Activated CD4-positive, CD25-positive, alpha-beta regulatory T cell treated with anti-CD3 and anti-CD28 coated beads, Interleukin-2, amount 50 U/mL, for 24 hours (primary cell): Measurements from ENCODE around the gene SELENON.
A peak's percentile ranks its signal among the peaks of the same experiment; 100 is the strongest.

Source experiments
- ATAC-seq, 2 donors: fragments of 150-1000 bp; cut with Tn5 transposase; one replicate each; pipeline ENCODE4 v1.10.0; 2021; ENCODE audit warnings: mild to moderate bottlenecking in 1 of 2, moderate library complexity in 1 of 2

The SELENON gene

GRCh38 chr1:25793585-25794170 is 6.3 kb upstream of the SELENON start:
- ATAC-seq, result no peak

- no peak for ATAC-seq
These were observed 5.7 kb upstream of the SELENON start for GRCh38 chr1:25794325-25794724.

DNA sequence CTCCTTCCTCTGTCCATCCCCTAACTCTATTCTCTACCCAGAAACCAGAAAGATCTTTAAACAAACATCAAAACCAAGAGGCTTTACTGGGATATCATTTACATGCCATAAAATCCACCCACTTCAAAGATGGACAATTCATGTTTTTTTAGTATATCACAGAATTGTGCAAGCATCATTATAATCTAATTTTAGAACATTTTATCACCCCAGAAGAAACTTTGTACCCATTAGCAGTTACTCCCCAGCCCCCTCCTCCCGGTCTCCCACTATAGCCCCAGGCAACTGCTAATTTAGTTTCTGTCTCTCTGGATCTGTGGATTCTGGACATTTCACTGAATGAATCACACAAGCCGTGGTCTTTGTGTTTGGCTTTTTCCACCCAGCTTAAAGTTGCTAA is 4.8 kb upstream of the SELENON start:
- ATAC-seq, result no peak

GRCh38 chr1:25795946-25796810 is 3.8 kb upstream of the SELENON start:
- peak; percentile 63 to 70 for ATAC-seq

GRCh38 chr1:25796811-25797458 is 3.1 kb upstream of the SELENON start:
- peak; percentile 52 to 60 for ATAC-seq

DNA sequence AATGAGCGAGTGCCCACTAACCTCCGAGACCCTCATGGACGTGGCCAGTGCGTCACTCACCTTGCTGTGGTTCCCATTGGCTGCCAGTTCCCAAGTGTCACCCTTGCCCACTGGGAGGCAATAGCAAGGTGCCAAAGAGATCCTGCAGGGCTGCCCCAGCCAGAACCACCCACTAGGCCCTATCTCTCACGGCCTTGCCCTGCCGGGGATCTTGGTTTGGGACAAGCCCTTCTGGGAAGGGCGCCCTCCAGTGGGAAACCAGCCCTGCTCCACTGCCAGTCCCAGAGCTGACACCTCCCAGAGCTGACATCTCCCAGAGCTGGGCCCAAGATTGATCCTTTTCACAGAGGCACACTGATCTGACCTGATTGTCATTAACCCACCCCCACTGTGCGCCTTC is 2.1 kb upstream of the SELENON start:
- ATAC-seq, result no peak

DNA sequence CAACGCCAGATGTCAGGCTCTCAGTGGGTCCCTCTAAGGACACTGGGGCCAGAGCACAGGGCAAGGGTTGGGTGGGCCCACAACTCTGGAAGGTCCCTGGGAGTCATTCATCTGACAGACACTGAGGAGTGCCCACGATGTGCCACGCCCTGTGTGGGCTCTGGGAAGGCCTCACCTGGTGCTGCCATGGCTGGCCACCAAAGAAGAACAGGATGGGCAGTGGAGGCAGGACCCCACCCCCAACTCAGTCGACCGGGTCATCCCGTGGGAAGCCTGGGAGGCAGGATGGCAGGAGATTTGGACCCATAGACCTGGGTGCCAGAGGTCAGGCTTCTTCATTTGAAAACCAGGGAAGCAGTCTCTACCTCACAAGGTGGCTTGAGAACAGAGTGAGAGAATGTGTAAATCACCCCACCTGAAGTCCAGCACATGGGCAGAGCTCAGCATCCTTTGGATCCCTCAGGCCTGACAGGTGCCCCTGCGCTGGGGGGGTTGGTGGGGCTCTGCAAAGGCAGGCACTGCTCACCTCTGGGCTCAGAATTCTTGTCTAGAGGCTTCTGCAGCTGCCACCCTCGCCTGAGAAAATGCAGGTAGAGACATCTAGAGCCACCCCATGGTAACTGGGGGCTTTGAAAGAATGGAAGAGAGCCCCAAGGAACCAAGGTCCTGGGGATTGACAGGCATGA is 1.2 kb upstream of the SELENON start:
- no peak for ATAC-seq

DNA sequence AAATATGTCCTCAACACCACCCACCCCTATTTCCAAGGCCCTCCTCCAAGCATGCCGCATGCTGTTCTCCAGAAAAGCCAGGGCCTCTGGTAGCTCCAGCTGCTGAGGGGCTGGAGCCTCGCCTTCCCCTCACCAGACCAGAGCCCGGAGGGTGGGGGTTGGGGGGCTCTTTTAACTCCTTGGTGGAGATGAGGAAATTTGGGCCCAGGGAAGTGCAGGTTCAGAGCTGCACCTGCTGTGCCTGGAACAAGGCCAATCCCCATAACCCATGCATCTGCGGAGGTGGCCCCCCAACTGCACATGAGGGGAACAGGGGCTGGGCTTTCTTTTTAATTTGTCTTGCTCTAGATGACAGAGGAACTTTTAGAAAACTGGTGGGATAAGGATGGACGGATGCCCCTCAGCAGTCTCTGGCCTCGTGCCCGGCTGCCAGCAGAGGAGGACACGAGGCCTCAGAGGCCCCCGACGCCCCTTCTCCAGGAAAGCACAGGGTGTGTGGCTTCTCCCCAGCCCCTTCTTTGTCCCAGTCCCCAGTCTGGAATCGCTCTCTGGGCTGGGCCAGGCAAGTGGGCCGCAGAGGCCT is 550 bp upstream of the SELENON start:
- ATAC-seq, result no peak

DNA sequence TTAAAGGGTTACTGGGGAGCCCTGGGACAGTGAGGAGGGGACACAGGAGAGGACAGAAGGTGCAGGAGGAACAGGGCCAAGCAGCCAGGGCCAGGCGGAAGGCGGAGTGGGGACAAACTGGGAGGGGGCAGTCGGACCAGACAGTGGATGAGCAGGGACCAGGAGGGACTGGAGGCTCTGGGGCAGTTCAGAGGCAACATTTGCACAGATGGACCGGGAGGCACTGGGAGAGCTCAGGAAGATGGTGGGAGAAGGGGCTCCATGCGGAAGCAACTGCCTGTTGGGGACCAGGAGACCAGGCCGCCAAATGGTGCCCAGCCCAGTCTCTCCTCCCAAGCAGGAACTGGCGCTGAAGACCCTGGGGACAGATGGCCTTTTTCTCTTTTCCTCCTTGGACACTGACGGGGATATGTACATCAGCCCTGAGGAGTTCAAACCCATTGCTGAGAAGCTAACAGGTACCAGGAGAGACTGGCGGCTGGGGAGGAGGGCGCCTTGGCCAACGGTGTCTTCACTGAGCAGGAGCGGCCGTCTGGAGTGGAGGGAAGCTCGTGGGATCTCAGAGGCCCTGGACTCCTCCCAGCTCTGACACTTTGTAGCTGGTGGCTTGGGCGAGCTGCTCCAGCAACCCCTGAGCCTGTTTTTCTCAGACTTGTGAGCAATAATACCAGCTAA is 847 bp downstream of the SELENON start:
- ATAC-seq, result no peak

GRCh38 chr1:25802915-25803314 is 2.9 kb downstream of the SELENON start:
- ATAC-seq, result peak; percentile 32 to 34

DNA sequence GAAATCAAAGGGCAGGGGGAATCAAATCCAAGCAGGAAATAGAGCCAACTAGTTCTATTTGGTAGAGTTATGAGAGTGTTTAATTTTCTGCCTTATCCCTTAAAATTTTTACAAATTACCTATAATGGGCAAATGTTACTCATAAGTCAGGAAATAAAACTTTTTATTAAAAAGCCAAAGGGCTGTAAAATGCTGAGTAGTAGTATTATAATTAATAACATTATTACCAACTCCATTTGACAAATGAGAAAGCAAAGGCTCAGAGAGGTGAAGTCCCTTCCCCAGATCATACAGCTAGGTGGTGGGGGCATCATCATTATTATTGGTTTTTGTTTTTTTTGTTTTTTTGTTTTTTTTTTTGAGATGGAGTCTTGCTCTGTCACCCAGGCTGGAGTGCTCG is 3.4 kb downstream of the SELENON start:
- no peak for ATAC-seq

GRCh38 chr1:25804244-25804963 is 4.4 kb downstream of the SELENON start:
- ATAC-seq, result peak in 1 of 2 donors; percentile 25

- ATAC-seq, result no peak
These were observed 5.2 kb downstream of the SELENON start for GRCh38 chr1:25804964-25805862.

DNA sequence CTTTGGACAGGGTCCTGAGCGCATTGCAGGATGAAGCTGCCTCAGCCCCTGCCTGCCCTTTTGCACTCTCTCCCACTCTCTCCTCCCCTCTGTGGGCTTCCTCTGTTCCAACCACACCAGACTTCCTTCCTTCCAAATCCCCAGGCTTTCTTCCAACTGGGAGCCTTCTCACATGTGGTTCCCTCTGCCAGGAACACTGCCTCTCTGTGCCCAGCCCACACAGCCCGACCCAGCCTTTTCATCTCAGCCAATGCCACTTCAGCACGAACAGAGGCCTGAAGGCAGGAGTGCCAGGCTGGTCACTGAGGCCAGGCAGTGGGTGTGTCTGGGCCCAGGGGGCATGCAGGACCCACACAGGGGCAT is 5.9 kb downstream of the SELENON start:
- no peak for ATAC-seq

- ATAC-seq, result no peak
These were observed 6.4 kb downstream of the SELENON start for GRCh38 chr1:25806418-25806817.

DNA sequence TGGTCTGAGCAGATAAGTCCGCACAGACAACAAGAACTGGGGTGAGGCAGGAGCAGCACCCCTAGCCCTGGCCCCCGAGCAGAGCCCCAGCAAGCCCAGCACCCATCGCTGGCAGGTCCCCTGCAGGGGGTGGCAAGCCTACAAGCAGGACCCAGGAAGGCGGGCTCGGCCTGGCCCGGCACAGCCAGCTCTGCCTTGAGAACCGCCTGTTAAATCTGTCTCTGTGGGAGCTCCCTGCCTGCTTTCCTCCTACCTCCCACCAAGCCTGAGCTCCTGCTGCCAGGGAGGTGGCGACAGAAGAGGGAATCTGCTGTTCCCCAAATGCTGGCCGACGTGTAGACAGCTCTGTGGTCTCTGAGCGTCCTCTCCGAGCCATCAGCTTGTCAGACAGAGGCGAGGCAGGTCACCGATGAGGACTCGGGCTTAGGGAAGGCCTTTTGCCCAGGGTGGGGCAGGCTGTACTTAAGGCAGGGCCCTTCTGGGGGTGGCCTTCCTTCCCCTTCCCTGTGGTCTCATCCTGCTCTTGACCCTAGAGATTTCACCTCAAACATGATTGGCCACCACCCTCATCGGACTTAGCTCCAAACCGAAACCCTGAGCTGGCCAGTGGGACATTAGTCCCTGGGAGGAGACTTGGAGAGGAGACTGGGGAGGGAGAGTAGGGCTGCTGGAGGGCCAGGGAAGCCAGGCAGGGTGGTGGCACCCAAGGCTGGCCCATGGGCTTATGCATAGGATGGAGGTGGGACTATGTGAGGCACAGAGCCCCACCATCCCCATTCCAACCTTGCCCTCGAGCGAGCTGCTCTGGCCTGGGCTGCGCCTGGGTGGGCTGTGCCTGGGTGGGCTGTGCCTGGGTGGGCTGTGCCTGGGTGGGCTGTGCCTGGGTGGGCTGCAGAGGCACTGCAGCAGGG is 7.7 kb downstream of the SELENON start:
- ATAC-seq, result no peak

DNA sequence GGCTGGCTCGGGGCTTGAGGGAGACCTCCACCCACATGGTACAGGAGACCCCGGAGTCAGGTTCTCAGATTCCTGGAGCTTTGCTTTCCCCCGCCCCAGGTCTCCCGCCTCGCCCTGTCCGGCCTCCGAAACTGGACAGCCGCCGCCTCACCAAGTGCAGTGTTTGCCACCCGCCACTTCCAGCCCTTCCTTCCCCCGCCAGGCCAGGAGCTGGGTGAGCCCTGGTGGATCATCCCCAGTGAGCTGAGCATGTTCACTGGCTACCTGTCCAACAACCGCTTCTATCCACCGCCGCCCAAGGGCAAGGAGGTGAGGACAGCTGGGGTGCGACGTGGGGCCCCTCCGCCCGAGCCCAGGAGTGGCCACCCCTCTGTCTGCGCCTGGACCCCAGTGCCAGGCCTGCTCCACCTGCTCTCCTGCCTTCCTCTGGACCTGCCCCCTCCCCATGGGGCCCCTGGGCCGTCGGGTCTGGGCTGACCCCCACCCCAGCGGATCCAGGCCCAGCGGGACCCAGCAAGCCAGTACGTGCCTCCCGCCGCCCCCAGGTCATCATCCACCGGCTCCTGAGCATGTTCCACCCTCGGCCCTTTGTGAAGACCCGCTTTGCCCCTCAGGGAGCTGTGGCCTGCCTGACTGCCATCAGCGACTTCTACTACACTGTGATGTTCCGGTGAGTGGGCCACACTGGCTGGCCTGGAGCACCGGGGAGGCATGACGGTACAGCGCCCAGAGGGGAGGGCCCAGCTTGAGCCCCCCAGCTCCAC is 8.7 kb downstream of the SELENON start:
- no peak for ATAC-seq

DNA sequence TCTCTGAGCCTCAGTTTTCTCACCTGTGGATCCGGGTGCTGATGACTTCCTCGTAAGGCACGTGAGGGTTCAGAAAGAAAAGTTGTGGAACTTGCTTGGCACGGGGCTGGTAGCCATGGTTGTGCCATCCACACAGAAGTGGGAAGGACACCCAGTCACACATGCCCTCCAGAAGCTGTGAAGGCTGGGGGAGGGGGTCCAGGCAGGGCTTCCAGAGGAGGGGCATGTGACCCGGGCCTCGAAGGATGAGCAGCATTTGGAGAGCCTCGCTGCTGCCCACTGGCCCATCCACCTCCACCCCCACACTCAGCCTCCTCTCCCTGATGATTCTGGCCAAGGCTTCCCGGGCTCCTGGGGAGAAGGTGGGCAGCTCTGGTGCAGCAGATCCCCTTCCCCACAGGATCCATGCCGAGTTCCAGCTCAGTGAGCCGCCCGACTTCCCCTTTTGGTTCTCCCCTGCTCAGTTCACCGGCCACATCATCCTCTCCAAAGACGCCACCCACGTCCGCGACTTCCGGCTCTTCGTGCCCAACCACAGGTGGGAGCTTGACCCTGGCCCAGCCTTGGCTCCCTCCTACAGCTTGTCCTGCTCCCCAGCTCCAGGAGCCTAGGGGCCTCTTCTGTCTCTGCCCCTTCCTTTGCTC is 9.4 kb downstream of the SELENON start:
- no peak for ATAC-seq
